ENCODE results near the gene FGB.

Gene FGB

DNA sequence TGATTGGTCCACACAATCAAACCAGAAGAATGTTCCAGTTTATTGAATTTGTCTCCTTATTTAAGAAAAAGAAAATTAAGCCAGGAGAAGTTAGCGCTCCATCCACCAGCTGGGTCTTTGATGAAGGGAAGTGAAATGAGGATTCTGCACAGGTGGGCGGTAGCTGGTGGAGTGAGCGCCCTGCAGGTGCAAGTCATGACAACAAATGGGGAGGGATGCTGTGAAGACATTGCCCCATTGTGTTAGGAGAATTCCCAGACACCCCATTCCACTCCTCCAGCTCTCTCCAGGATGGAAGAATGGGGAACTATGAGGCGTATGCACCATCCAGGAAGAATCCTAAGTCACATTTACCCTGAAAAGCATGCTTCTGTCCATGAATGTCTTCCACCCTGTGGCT lies 35.5 kb upstream of the FGB start:
- Histone ChIP-seq H3K79me2 (ENCODE audit: control insufficient read depth, insufficient read depth, low read length) (no peaks in the 10 kb centered on the region), H2BK5ac (ENCODE audit: low read length) (no peak overlapping the region), H3K18ac (ENCODE audit: low read length) (no peak overlapping the region), H4K8ac (ENCODE audit: low read depth, low read length) (no peak overlapping the region), H3K4ac (ENCODE audit: low read depth, low read length) (no peak overlapping the region), H3K27ac (ENCODE audit: low read depth, low read length) (no peak overlapping the region), H2BK120ac (ENCODE audit: low read depth, low read length) (no peak overlapping the region), H2AK5ac (ENCODE audit: low read length) (no peak overlapping the region), H3K23ac (ENCODE audit: low read length) (no peak overlapping the region), H3K27me3 (ENCODE audit: insufficient read depth, low read length, poor library complexity) (no peaks in the 10 kb centered on the region), H2BK15ac (replicated peaks; ENCODE audit: low read depth) (no peak overlapping the region), H4K5ac (ENCODE audit: low read length) (no peak overlapping the region), H3K79me1 (ENCODE audit: low read length) (no peaks in the 10 kb centered on the region), H3K4me3 (ENCODE audit: low read length) (no peak overlapping the region), H3K56ac (ENCODE audit: low read length) (no peak overlapping the region), H3K4me2 (ENCODE audit: low read length) (no peak overlapping the region), H3K9ac (ENCODE audit: low read length) (no peak overlapping the region), H3K4me1 (ENCODE audit: control insufficient read depth, low read depth, low read length) (no peaks in the 10 kb centered on the region), H3K36me3 (ENCODE audit: control insufficient read depth, insufficient read depth, low read length) (no peaks in the 10 kb centered on the region)
- WGBS (ENCODE audit: extremely low coverage, insufficient coverage, low lambda C conversion rate), result no CpG with 5 or more reads among the region's 4 CpGs
- DNase-seq, result no peak

DNA sequence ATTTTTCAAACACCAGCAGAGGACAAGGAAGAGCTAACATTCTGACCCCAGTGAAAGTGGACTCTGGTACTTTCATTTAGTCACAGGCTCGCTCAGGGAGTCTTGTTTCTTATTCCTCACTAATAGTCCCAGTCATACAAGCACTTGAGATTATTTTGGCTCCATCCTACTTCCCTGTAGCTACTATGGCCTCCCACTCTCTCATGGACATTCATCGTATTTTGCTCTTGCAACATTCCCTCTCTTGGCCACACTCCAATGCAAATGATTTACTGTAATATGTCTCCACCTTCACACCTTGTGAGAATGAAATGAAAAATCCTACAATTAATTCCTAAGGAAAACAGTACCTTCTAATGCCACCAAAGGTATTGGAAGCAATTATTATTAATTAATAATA lies 33.9 kb upstream of the FGB start:
- Histone ChIP-seq H3K4me2 (ENCODE audit: low read length) (no peak overlapping the region), H3K36me3 (ENCODE audit: control insufficient read depth, insufficient read depth, low read length) (no peaks in the 10 kb centered on the region), H2BK15ac (replicated peaks; ENCODE audit: low read depth) (no peak overlapping the region), H3K27me3 (ENCODE audit: insufficient read depth, low read length, poor library complexity) (no peaks in the 10 kb centered on the region), H3K4me3 (ENCODE audit: low read length) (no peak overlapping the region), H3K56ac (ENCODE audit: low read length) (no peak overlapping the region), H3K4ac (ENCODE audit: low read depth, low read length) (no peak overlapping the region), H3K23ac (ENCODE audit: low read length) (no peak overlapping the region), H4K8ac (ENCODE audit: low read depth, low read length) (no peak overlapping the region), H2BK120ac (ENCODE audit: low read depth, low read length) (no peak overlapping the region), H3K18ac (ENCODE audit: low read length) (no peak overlapping the region), H3K9ac (ENCODE audit: low read length) (no peak overlapping the region), H2AK5ac (ENCODE audit: low read length) (no peak overlapping the region), H3K79me2 (ENCODE audit: control insufficient read depth, insufficient read depth, low read length) (no peaks in the 10 kb centered on the region), H3K4me1 (ENCODE audit: control insufficient read depth, low read depth, low read length) (no peaks in the 10 kb centered on the region), H4K5ac (ENCODE audit: low read length) (no peak overlapping the region), H2BK5ac (ENCODE audit: low read length) (no peak overlapping the region), H3K79me1 (ENCODE audit: low read length) (no peaks in the 10 kb centered on the region), H3K27ac (ENCODE audit: low read depth, low read length) (no peak overlapping the region)
- no peak for DNase-seq
- WGBS (ENCODE audit: extremely low coverage, insufficient coverage, low lambda C conversion rate), result no CpG with 5 or more reads among the region's 2 CpGs

DNA sequence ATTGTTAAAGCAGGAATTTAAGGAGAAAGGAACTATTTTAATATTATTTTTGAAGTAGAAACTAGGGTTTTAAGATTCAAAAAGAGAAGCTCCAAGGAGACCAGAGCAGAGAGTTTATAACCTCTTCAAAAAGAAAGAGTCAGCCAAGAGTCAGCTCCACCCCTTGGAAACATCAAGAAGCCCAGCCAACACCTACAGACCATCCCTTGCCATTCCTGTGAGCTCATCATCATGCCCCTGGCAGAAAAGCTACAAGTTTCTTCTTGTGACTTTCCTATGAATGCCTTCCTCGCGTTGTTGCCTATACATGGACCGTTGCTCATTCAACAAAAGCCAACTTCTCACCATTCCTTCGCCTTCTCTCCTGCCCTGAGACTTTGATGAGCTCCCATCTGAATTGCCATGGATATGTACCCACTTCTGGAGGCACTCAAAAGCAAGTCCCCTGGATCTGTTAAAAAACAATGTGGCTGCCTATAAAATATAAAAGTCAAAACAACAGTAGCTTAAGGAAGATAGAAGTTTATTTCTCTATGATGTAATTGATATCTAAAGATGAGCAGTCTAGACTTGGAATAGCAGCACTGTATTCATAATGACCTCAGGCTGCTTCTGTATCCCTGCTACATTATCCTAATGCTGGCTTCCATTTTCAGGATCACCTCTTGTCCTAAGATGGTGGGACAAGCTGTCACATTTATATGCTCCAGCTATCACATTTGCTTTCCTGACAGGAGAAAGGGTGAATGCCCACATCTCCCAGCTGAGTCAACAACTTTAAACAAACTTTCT lies 32.9 kb upstream of the FGB start:
- H3K56ac ChIP-seq (ENCODE audit: low read length), result no peak overlapping the region
- DNase-seq, result peak; percentile 12
- H4K5ac ChIP-seq (ENCODE audit: low read length), result no peak overlapping the region
- H4K8ac ChIP-seq (ENCODE audit: low read depth, low read length), result no peak overlapping the region
- H3K27me3 ChIP-seq (ENCODE audit: insufficient read depth, low read length, poor library complexity), result no peaks in the 10 kb centered on the region
- H3K36me3 ChIP-seq (ENCODE audit: control insufficient read depth, insufficient read depth, low read length), result no peaks in the 10 kb centered on the region
- no peak overlapping the region for H2BK5ac ChIP-seq (ENCODE audit: low read length)
- no peaks in the 10 kb centered on the region for H3K4me1 ChIP-seq (ENCODE audit: control insufficient read depth, low read depth, low read length)
- H3K23ac ChIP-seq (ENCODE audit: low read length), result no peak overlapping the region
- H3K4me3 ChIP-seq (ENCODE audit: low read length), result no peak overlapping the region
- H3K4ac ChIP-seq (ENCODE audit: low read depth, low read length), result no peak overlapping the region
- no peaks in the 10 kb centered on the region for H3K79me1 ChIP-seq (ENCODE audit: low read length)
- H3K9ac ChIP-seq (ENCODE audit: low read length), result no peak overlapping the region
- no CpG with 5 or more reads among the region's 4 CpGs for WGBS (ENCODE audit: extremely low coverage, insufficient coverage, low lambda C conversion rate)
- no peak overlapping the region for H2AK5ac ChIP-seq (ENCODE audit: low read length)
- no peak overlapping the region for H3K18ac ChIP-seq (ENCODE audit: low read length)
- H3K79me2 ChIP-seq (ENCODE audit: control insufficient read depth, insufficient read depth, low read length), result no peaks in the 10 kb centered on the region
- H3K27ac ChIP-seq (ENCODE audit: low read depth, low read length), result no peak overlapping the region
- H2BK15ac ChIP-seq (replicated peaks; ENCODE audit: low read depth), result no peak overlapping the region
- no peak overlapping the region for H3K4me2 ChIP-seq (ENCODE audit: low read length)
- H2BK120ac ChIP-seq (ENCODE audit: low read depth, low read length), result no peak overlapping the region

DNA sequence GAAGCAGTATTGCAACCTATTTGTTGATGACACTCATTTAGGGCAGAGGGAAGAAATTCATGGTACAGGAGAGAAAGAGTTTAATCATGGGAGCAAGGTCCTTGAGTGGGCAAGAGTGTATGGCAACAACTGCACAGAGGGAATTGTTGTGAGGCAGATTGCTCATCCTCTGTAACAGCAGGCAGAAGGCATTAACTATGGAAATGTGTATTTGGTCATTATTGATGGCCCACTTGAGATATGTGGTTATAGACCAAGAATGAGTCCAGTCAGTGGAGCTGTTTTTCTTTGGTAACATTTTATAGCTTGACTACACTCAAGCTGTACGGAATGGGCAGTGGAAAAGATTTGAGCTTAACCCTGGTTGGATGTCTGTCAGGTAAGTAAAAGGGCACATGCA lies 28.5 kb upstream of the FGB start:
- no peak for DNase-seq
- Histone ChIP-seq H3K79me1 (ENCODE audit: low read length) (no peaks in the 10 kb centered on the region), H2BK5ac (ENCODE audit: low read length) (no peak overlapping the region), H2BK15ac (replicated peaks; ENCODE audit: low read depth) (no peak overlapping the region), H3K27ac (ENCODE audit: low read depth, low read length) (no peak overlapping the region), H3K36me3 (ENCODE audit: control insufficient read depth, insufficient read depth, low read length) (peaks cover 1% of the 10 kb centered on the region), H3K23ac (ENCODE audit: low read length) (no peak overlapping the region), H2BK120ac (ENCODE audit: low read depth, low read length) (no peak overlapping the region), H2AK5ac (ENCODE audit: low read length) (no peak overlapping the region), H3K4me3 (ENCODE audit: low read length) (no peak overlapping the region), H3K4ac (ENCODE audit: low read depth, low read length) (no peak overlapping the region), H3K79me2 (ENCODE audit: control insufficient read depth, insufficient read depth, low read length) (no peaks in the 10 kb centered on the region), H3K56ac (ENCODE audit: low read length) (no peak overlapping the region), H3K9ac (ENCODE audit: low read length) (no peak overlapping the region), H4K8ac (ENCODE audit: low read depth, low read length) (no peak overlapping the region), H3K27me3 (ENCODE audit: insufficient read depth, low read length, poor library complexity) (no peaks in the 10 kb centered on the region), H3K4me1 (ENCODE audit: control insufficient read depth, low read depth, low read length) (no peaks in the 10 kb centered on the region), H3K4me2 (ENCODE audit: low read length) (no peak overlapping the region), H4K5ac (ENCODE audit: low read length) (no peak overlapping the region), H3K18ac (ENCODE audit: low read length) (no peak overlapping the region)
- no CpG with 5 or more reads among the region's 1 CpG for WGBS (ENCODE audit: extremely low coverage, insufficient coverage, low lambda C conversion rate)

DNA sequence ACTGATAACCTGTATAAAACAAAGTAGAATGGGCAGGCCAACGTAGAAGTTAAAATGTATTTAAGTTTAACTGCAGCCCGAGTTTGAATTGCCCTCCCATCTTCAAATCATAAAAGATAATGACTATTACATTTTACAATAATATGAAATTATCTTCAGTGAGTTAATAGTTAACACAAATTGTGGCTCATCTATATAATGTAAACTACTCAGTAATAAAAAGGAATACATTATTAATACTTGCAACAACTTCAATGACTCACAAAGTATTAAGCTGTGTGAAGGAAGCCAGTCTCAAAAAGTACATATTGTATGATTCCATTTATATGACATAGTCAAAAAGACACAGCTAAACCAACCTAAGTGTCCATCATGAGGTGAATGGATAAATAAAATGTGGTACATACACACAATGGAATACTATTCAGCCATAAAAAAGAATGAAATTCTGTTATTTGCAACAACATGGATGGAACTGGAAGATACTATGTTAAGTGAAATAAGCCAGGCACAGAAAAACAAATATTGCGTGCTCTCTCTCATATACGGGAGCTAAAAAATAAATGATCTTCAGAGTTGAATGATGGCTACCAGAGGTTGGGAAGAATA lies 20.4 kb upstream of the FGB start:
- H2AK5ac ChIP-seq (ENCODE audit: low read length), result no peak overlapping the region
- peaks cover 3% of the 10 kb centered on the region for H3K36me3 ChIP-seq (ENCODE audit: control insufficient read depth, insufficient read depth, low read length)
- WGBS (ENCODE audit: extremely low coverage, insufficient coverage, low lambda C conversion rate), result no CpG with 5 or more reads among the region's 4 CpGs
- H3K4ac ChIP-seq (ENCODE audit: low read depth, low read length), result no peak overlapping the region
- no peak overlapping the region for H3K18ac ChIP-seq (ENCODE audit: low read length)
- H3K27ac ChIP-seq (ENCODE audit: low read depth, low read length), result no peak overlapping the region
- no peak overlapping the region for H3K9ac ChIP-seq (ENCODE audit: low read length)
- H3K4me2 ChIP-seq (ENCODE audit: low read length), result no peak overlapping the region
- H3K4me3 ChIP-seq (ENCODE audit: low read length), result no peak overlapping the region
- no peaks in the 10 kb centered on the region for H3K79me1 ChIP-seq (ENCODE audit: low read length)
- no peak overlapping the region for H3K23ac ChIP-seq (ENCODE audit: low read length)
- H3K56ac ChIP-seq (ENCODE audit: low read length), result no peak overlapping the region
- H2BK120ac ChIP-seq (ENCODE audit: low read depth, low read length), result no peak overlapping the region
- no peak for DNase-seq
- no peaks in the 10 kb centered on the region for H3K27me3 ChIP-seq (ENCODE audit: insufficient read depth, low read length, poor library complexity)
- H2BK5ac ChIP-seq (ENCODE audit: low read length), result no peak overlapping the region
- H4K8ac ChIP-seq (ENCODE audit: low read depth, low read length), result no peak overlapping the region
- H3K4me1 ChIP-seq (ENCODE audit: control insufficient read depth, low read depth, low read length), result no peaks in the 10 kb centered on the region
- no peak overlapping the region for H2BK15ac ChIP-seq (replicated peaks; ENCODE audit: low read depth)
- H4K5ac ChIP-seq (ENCODE audit: low read length), result no peak overlapping the region
- no peaks in the 10 kb centered on the region for H3K79me2 ChIP-seq (ENCODE audit: control insufficient read depth, insufficient read depth, low read length)

Measured in mesendoderm (in vitro differentiated cells).